GM18505 (cell line): ENCODE measurements around the gene RPL18.

Experiments
- ATAC-seq: cut with Tn5 transposase; IDR thresholded peaks from one replicate; pipeline ENCODE4 v1.9.1; 2021; ENCODE audit not compliant: unreplicated experiment
- POLR2A ChIP-seq: IDR thresholded peaks from 4 replicates; pipeline ENCODE4 v1.6.1; 2011; ENCODE audit warnings: borderline replicate concordance; ENCODE audit not compliant: insufficient read depth, insufficient read length; ENCODE audit errors: extremely low read depth

Gene RPL18

DNA sequence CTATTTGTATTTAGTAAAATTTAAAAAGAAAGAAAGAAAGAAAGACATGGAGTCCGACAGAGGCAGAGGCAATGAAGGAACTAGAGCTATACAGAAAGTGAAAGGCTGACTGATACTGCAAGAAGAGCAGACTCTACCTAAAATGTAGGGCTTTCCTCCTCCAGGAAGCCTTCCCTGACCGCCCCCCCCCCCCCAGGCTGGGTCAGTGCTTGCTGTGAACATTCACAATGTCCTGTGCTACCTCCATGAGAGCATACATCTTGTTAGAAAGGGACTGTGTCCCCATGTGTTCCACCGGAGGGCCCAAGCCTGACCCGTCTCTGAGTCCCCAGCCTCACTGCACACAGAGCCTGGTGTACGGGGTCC, 32.7 kb upstream of the RPL18 start:
- TF ChIP-seq POLR2A, result no peak

DNA sequence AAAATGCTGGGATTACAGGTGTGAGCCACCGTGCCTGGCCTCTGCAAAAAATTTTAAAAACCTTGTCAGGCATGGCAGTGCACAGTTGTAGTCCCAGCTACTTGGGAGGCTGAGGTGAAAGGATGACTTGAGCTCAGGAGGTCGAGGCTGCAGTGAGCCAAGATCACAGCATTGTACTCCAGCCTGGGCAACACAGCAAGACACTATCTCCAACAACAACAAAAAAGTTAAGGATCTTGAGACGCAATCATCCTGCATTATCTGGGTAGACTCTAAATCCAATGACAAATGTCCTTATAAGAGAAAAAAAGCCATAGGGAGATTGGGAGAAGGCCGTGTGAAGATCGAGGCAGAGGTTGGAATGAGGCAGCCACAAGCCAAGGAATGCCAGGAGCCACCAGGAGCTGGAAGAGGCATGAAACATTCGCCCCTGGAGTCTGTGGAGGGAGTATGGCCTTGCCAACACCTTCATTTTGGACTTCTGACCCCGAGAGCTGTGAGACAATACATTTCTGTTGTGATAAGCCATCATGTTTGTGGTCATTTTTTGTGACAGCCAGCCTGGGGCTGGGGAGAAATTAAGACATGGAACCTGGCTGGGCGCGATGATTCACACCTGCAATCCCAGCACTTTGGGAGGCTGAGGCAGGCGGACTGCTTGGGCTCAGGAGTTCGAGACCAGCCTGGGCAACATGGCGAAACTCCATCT, 32.1 kb upstream of the RPL18 start:
- no peak for TF ChIP-seq POLR2A
- ATAC-seq, result no peak

More for the DNA sequence above, 32.7 kb upstream of the RPL18 start:
- ATAC-seq, result no peak

- ATAC-seq, result no peak
- no peak for TF ChIP-seq POLR2A
Observed at GRCh38 chr19:48648134-48648533, 29.2 kb upstream of the RPL18 start.

GRCh38 chr19:48646722-48647216, 27.8 kb upstream of the RPL18 start:
- no peak for ATAC-seq
- no peak for TF ChIP-seq POLR2A

- TF ChIP-seq POLR2A, result no peak
- ATAC-seq, result peak; percentile 78
Observed at GRCh38 chr19:48646001-48646721, 27.2 kb upstream of the RPL18 start, which contains the start of gene CA11. TSS of gene CA11 (minus strand) at chr19:48646187. CDS start at chr19:48645632, 555 bp downstream.

DNA sequence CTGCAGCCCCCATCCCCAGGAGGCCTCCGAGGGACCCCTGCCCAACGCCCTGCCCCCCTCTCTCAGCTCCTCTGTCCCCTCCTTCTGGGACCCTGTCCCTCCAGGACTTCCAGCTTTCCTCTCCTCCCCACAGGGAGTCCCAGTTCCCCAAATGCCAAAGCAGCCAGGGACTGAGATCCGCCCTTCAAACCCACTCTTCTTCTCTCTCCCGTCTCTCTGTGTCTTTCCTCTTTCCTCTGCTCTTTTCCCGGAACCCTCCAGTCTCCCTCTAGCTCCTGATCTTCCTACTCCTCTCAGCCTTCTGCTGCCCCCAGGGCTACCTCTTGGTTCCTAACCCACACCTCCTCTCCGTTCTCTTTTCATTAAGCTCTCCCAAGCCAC, 26.6 kb upstream of the RPL18 start:
- no peak for ATAC-seq
- TF ChIP-seq POLR2A, result no peak

- no peak for ATAC-seq
- TF ChIP-seq POLR2A, result peak; percentile 31
Observed at GRCh38 chr19:48644839-48645619, 26.1 kb upstream of the RPL18 start.

DNA sequence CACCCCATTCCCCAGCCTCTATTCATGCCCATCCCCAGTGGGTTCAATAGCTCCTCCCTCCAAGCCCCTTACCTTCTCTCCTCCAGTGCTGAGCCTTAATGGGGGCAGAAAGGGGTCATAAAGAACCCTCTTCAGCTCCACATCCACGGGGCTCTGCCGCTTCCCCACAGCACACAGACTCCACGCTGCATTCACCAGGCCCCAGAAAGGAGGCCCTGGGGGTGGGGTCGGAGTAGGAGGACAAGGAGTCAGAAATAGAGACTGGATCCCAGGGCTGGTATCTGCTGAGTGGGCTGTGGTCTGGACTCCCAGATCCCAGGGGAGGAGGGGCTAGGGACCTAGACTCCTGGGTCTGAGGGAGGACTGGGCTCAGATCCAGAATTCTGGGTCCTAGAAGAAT, 25.4 kb upstream of the RPL18 start:
- no peak for TF ChIP-seq POLR2A
- no peak for ATAC-seq

DNA sequence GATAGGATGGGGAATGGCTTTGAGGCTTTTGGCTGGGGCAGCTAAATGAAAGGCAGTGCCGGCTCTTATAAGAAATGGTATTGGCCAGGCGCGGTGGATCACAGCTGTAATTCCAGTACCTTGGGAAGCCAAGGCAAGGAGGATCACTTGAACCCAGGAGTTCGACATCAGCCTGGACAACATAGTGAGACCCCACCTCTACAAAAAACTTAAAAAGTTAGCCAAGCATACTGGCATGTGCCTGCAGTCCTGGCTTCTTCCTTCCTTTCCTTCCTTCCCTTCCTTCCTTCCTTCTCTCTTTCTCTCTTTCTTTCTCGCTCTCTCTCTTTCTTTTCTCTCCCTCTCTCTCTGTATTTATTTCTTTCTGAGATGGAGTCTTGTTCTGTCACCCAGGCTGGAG, 23.9 kb upstream of the RPL18 start:
- no peak for TF ChIP-seq POLR2A
- no peak for ATAC-seq

DNA sequence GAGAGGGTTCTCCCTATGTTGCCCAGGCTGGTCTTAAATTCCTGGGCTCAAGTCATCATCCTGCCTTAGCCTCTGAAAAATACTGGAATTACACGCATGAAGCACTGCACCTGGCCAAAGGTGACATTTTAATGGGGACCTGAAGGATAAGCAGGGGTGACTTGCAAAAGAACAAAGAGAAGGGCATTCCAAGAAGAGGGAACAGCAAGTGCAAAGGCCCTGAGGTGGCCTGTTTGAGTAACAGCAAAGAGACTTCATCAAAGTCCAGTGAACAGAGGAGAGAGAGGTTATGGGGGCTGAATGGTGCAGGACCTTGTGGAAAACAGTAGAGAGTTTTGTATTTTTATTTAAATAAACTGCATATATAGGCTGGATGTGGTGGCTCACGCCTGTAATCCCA, 22.9 kb upstream of the RPL18 start:
- no peak for TF ChIP-seq POLR2A
- ATAC-seq, result no peak

- TF ChIP-seq POLR2A, result no peak
- no peak for ATAC-seq
Observed at GRCh38 chr19:48639483-48640375, 20.8 kb upstream of the RPL18 start.

- no peak for ATAC-seq
- TF ChIP-seq POLR2A, result no peak
Observed at GRCh38 chr19:48638831-48639381, 19.9 kb upstream of the RPL18 start.

DNA sequence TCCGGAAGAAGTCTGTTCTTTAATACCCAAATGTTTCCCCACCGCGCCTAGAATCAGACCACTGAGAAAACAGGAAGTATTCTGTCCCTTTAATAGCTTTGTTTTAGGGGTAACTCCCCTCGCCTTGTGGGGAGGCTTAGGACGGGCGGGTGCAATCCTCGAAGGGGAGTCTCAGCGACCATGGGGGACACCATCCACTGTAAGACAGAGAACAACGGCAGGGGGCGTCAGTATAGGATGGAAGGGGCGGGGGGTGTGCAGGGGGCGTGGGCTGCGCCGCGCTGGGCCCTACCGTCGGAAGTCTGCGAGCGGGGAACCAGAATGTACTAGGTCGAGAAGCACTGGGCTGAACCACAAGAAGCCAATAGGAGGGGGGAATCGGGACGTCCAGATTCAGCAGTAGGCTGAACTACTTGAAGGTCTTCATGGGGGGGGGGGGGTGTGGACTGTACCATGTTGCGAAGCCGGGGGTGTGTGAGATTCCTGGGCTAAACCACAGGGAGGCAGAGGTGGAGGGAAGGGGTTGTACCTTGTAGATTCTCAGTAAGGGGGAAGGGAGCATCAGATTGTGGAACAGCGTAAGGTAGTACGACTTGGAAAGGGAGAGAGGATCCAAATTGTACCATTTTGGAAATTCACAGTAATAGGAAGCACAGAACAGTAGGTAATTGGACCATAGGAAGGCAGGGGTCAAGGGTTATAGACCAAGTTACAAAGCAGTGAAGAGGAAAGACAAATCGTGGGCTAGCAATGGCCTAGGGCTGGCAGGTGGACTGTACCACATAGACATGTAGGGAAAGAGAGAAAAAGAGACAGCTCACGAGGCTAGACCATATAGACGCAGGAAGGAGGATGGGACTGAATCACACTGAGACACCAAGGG, 19.2 kb upstream of the RPL18 start:
- ATAC-seq, result peak; percentile 18

More for the DNA sequence above, 19.2 kb upstream of the RPL18 start:
- TF ChIP-seq POLR2A, result peak; percentile 42
